Measurements from ENCODE around the gene CIROP. TPM values are rescaled to one million over a fixed set of nuclear protein-coding genes. Genes with fewer than 3 reads are reported as not detected.
A peak's percentile ranks its signal among the peaks of the same experiment; 100 is the strongest.

CIROP gene
- total and polyA plus RNA-seq, 9 of the 15 experiments (the other 6 are each of a cell fraction or from before 2014, with no cell fraction given), result not detected

GRCh38 chr14:23093991-23094665, 10.7 kb downstream of the CIROP start (continued):
- TF ChIP-seq NFATC3 (IDR thresholded peaks at IDR 0.05) (no peak), CXXC5 (CRISPR knock-in tag; IDR thresholded peaks at IDR 0.05) (no peak), HNRNPL (IDR thresholded peaks at IDR 0.05; ENCODE audit: low read depth, low read length) (no peak), DNMT1 (IDR thresholded peaks at IDR 0.05) (0 out of 2 replicates have a peak, but pooled peaks have one; percentile 83), ZKSCAN1 (IDR thresholded peaks at IDR 0.05; ENCODE audit: low read depth, low read length) (no peak), ZEB2 (IDR thresholded peaks at IDR 0.05) (no peak), FOXJ2 (tag; IDR thresholded peaks at IDR 0.05) (no peak), E2F4 (CRISPR knock-in tag; IDR thresholded peaks at IDR 0.05; ENCODE audit: low read depth) (no peak), KHSRP (IDR thresholded peaks at IDR 0.05) (peak; percentile 51; the same call in 1 of the 2 replicates), NCOA4 (IDR thresholded peaks at IDR 0.05; ENCODE audit: partially characterized antibody) (peak; percentile 67), MAFF (IDR thresholded peaks at IDR 0.05; ENCODE audit: low read length) (no peak), ZNF224 (CRISPR knock-in tag; IDR thresholded peaks at IDR 0.05) (no peak), POLR2B (IDR thresholded peaks at IDR 0.05; ENCODE audit: low read depth, partially characterized antibody) (no peak), JUN (IDR thresholded peaks at IDR 0.05; ENCODE audit: borderline replicate concordance, low read depth, low read length) (no peak), JUN (CRISPR knock-in tag; IDR thresholded peaks at IDR 0.05; ENCODE audit: borderline replicate concordance) (no peak), MTA1 (IDR thresholded peaks at IDR 0.05; ENCODE audit: borderline replicate concordance) (peak; percentile 63; the same call in 1 of the 2 replicates), ZBTB33 (CRISPR knock-in tag; IDR thresholded peaks at IDR 0.05) (no peak; the same call in 1 of the 2 replicates), THRB (CRISPR knock-in tag; conservative IDR thresholded peaks at IDR 0.05) (no peak), ZNF274 (IDR thresholded peaks at IDR 0.05; ENCODE audit: borderline replicate concordance, low read depth, low read length) (no peak), SIN3A (IDR thresholded peaks at IDR 0.05; ENCODE audit: borderline replicate concordance in 2 of 2, control insufficient read depth in 1 of 2, low read depth in 2 of 2, low read length in 2 of 2) (0 out of 4 replicates have a peak, but pooled peaks of 1 of the 2 experiments have one; percentile 75), SMARCE1 (IDR thresholded peaks at IDR 0.05) (peak; percentile 83), ELF4 (CRISPR knock-in tag; IDR thresholded peaks at IDR 0.05) (no peak), ZNF408 (CRISPR knock-in tag; IDR thresholded peaks at IDR 0.05; ENCODE audit: low read depth) (no peak), NUFIP1 (IDR thresholded peaks at IDR 0.05; ENCODE audit: partially characterized antibody) (no peak), MLLT1 (IDR thresholded peaks at IDR 0.05) (peak; percentile 68 to 71; a peak in 3 of 4 replicates)

All from K562 (cell line).